Skeletal muscle tissue (tissue), 4 donors: Measurements from ENCODE around the gene GALNT8. TPM values are rescaled to one million over a fixed set of nuclear protein-coding genes. Genes with fewer than 3 reads are reported as not detected.

Experiments
- H3K27ac ChIP-seq: one replicate; pipeline ENCODE4 v1.7.0; 2013; ENCODE audit warnings: mild to moderate bottlenecking, low read depth, low read length, inconsistent platforms
- H3K27me3 ChIP-seq, 3 donors: one replicate each; pipeline ENCODE4 v1.7.0; 2013; ENCODE audit warnings: low read length in 3 of 3; ENCODE audit not compliant: control insufficient read depth in 3 of 3, insufficient read depth in 3 of 3
- H3K36me3 ChIP-seq, 3 donors: one replicate each; pipeline ENCODE4 v1.7.0; 2013; ENCODE audit warnings: low read length in 3 of 3; ENCODE audit not compliant: control insufficient read depth in 3 of 3, insufficient read depth in 3 of 3
- H3K4me1 ChIP-seq, 3 donors: one replicate each; pipeline ENCODE4 v1.7.0; 2013; ENCODE audit warnings: low read length in 3 of 3, mild to moderate bottlenecking in 3 of 3; ENCODE audit not compliant: control insufficient read depth in 3 of 3, insufficient read depth in 3 of 3
- H3K4me3 ChIP-seq, 3 donors: one replicate each; pipeline ENCODE4 v1.7.0; 2013; ENCODE audit warnings: low read length in 3 of 3
- H3K9ac ChIP-seq, 3 donors: one replicate each; pipeline ENCODE4 v1.7.0; 2013; ENCODE audit warnings: low read length in 3 of 3, mild to moderate bottlenecking in 3 of 3, moderate library complexity in 2 of 3, low read depth in 1 of 3
- H3K9me3 ChIP-seq, 3 donors: one replicate each; pipeline ENCODE4 v1.7.0; 2013; ENCODE audit warnings: low read length in 3 of 3; ENCODE audit not compliant: control insufficient read depth in 3 of 3
- total RNA-seq: library from RNA; depleted of rRNA; stranded (reverse); fragments of >200 nt; gene quantifications from one replicate; pipeline ENCODE4 v1.2.3, GENCODE V29; 2014
- donor health status: Osteomylitis.

The GALNT8 gene
- total RNA-seq, result 5.2 TPM

DNA sequence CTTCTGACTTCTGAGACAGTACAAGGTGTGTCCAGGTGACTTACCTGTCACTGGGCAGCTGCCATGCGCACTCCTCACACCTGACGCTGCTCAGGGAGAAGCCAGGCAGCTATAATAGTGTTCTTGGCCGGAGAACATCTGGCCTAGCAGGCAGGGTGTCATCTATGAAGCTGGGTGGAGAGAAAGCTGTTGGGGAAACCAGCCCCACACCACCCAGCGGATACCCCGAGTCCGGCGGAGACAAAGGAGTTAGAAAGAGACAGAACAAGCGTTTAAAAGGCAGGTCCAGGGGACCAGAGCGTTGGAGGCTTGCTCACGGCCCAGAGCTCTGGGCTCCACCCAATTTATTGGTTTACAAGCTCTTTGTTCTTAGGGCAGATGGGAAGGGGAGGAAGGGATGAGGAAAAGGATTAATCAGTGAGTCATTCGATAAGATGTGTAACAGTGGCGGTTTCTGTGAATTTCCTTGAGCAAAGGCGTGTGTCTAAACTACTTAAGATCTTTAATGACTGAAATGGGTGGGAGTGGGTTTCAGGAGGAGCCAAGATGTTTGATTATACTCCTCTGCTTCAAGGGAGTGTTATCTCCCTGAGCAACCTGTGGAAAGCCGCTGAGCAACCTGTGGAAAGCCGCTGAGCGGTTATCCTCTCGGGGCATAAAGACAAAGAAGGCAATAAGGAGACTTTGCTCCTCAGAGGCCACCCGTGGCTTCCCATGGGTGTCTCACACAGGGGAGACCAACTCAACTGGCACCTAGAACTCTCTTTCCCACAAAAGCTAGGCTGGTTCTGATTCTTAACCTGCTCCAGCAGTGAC lies at the start of gene GALNT8:
Gene GALNT8, plus strand, starts transcription at position 580 of the 816 bp plus-strand sequence. CDS start 278 bp downstream, outside the sequence.
- Histone ChIP-seq H3K4me1 (no peaks in the 10 kb centered on the region), H3K27ac (no peak within 1 kb of the TSS), H3K9ac (no peak within 1 kb of the TSS), H3K9me3 (no peaks in the 10 kb centered on the region), H3K27me3 (peaks cover 0 to 9% (median 7%) of the 10 kb centered on the region in 3 donors), H3K4me3 (no peak within 1 kb of the TSS), H3K36me3 (no peaks in the 10 kb centered on the region)

DNA sequence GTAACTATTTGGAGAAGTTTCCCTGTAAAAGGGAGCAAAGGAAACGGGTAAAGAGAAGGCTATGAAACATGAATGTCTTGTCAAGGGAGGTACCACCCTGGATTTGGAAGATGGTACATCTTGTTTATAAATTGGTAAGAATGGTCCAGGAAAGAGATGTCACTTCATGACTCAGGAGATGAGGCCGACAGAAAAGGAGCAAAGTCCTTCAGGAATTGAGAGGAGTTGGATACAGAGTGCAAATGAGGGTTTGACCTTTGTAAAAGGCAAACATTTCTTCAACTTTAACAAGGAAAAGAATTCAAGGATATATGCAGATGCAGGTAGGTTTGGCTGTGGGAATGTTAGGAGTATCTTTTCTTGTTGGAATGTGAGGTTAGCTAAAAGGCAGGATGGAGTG lies 40.5 kb upstream of the GALNT8 start:
- Histone ChIP-seq H3K4me3 (no peak overlapping the region), H3K27me3 (no peaks in the 10 kb centered on the region), H3K4me1 (no peaks in the 10 kb centered on the region), H3K9ac (no peak overlapping the region), H3K9me3 (no peaks in the 10 kb centered on the region), H3K27ac (no peak overlapping the region), H3K36me3 (peaks cover 17 to 30% (median 29%) of the 10 kb centered on the region in 3 donors)

- H3K36me3 ChIP-seq, result peaks cover 29 to 49% (median 48%) of the 10 kb centered on the region in 3 donors
- H3K4me3 ChIP-seq, result no peak overlapping the region
- no peaks in the 10 kb centered on the region for H3K4me1 ChIP-seq
- no peaks in the 10 kb centered on the region for H3K9me3 ChIP-seq
- H3K9ac ChIP-seq, result no peak overlapping the region
- H3K27me3 ChIP-seq, result no peaks in the 10 kb centered on the region
- H3K27ac ChIP-seq, result no peak overlapping the region
Observed at GRCh38 chr12:4681732-4682131, 38.5 kb upstream of the GALNT8 start.

DNA sequence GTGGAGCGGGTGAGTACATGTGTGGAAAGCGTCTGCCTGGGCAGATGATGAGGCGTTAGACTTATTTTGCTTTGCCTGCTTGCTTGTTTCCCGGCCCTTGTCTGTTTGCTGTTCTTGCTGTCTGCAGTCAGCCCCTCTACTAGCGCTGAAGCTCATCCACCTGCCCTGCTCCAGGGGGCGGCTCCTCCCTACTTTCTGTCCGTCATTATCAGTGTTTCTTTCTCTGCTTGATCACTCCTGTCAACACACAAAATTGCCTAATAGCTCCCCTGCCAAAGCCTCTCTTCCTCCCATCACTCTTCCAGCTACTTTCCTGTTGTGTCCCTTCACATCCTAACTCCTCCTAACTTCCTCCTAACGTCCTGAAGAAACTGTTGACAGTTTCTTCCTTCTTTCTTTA lies 34.9 kb upstream of the GALNT8 start:
- Histone ChIP-seq H3K4me1 (no peaks in the 10 kb centered on the region), H3K36me3 (peaks cover 40 to 73% (median 68%) of the 10 kb centered on the region in 3 donors), H3K27me3 (no peaks in the 10 kb centered on the region), H3K9ac (no peak overlapping the region), H3K27ac (no peak overlapping the region), H3K4me3 (no peak overlapping the region), H3K9me3 (no peaks in the 10 kb centered on the region)

- no peaks in the 10 kb centered on the region for H3K4me1 ChIP-seq
- no peak overlapping the region for H3K9ac ChIP-seq
- H3K9me3 ChIP-seq, result no peaks in the 10 kb centered on the region
- H3K27me3 ChIP-seq, result no peaks in the 10 kb centered on the region
- H3K27ac ChIP-seq, result no peak overlapping the region
- no peak overlapping the region for H3K4me3 ChIP-seq
- H3K36me3 ChIP-seq, result peaks cover 15 to 37% (median 28%) of the 10 kb centered on the region in 3 donors
Observed at GRCh38 chr12:4690760-4691159, 29.4 kb upstream of the GALNT8 start.

GRCh38 chr12:4700621-4701026 lies 19.6 kb upstream of the GALNT8 start:
- H3K9me3 ChIP-seq, result no peaks in the 10 kb centered on the region
- peak overlapping the region; percentile 55 for H3K27ac ChIP-seq
- H3K4me3 ChIP-seq, result no peak overlapping the region
- no peaks in the 10 kb centered on the region for H3K27me3 ChIP-seq
- peaks cover 0 to 2% (median 0%) of the 10 kb centered on the region in 3 donors for H3K36me3 ChIP-seq
- H3K9ac ChIP-seq, result no peak overlapping the region
- no peaks in the 10 kb centered on the region for H3K4me1 ChIP-seq

GRCh38 chr12:4701395-4702190 lies 18.6 kb upstream of the GALNT8 start:
- peaks cover 0 to 2% (median 0%) of the 10 kb centered on the region in 3 donors for H3K36me3 ChIP-seq
- no peak overlapping the region for H3K9ac ChIP-seq
- H3K27me3 ChIP-seq, result no peaks in the 10 kb centered on the region
- no peaks in the 10 kb centered on the region for H3K4me1 ChIP-seq
- H3K4me3 ChIP-seq, result no peak overlapping the region
- H3K9me3 ChIP-seq, result no peaks in the 10 kb centered on the region
- H3K27ac ChIP-seq, result peak overlapping the region; percentile 55

- no peaks in the 10 kb centered on the region for H3K27me3 ChIP-seq
- H3K9me3 ChIP-seq, result no peaks in the 10 kb centered on the region
- no peak overlapping the region for H3K4me3 ChIP-seq
Observed at GRCh38 chr12:4703676-4704075, 16.5 kb upstream of the GALNT8 start.

DNA sequence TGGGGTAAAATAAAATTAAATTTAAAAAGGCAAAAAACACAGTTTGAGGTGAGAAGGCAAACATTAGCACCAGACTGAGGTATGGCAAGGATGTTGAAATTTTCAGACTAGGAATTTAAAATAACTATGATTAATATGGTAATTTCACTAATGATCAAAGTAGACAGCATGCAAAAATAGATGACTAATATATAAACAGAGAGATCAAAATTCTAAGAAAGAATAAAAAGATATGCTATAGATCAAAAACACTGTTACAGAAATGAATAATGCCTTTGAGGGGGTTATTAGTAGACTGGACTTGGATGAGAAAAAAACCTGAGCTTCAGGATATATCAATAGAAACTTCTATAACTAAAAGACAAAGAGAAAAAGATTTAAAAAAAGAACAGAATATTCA lies 14.4 kb upstream of the GALNT8 start:
- Histone ChIP-seq H3K27me3 (no peaks in the 10 kb centered on the region), H3K9ac (no peak overlapping the region), H3K9me3 (no peaks in the 10 kb centered on the region), H3K4me1 (no peaks in the 10 kb centered on the region), H3K27ac (no peak overlapping the region), H3K36me3 (no peaks in the 10 kb centered on the region), H3K4me3 (no peak overlapping the region)

More at GRCh38 chr12:4703676-4704075, 16.5 kb upstream of the GALNT8 start:
- H3K36me3 ChIP-seq, result no peaks in the 10 kb centered on the region
- no peaks in the 10 kb centered on the region for H3K4me1 ChIP-seq
- H3K9ac ChIP-seq, result no peak overlapping the region
- H3K27ac ChIP-seq, result no peak overlapping the region

DNA sequence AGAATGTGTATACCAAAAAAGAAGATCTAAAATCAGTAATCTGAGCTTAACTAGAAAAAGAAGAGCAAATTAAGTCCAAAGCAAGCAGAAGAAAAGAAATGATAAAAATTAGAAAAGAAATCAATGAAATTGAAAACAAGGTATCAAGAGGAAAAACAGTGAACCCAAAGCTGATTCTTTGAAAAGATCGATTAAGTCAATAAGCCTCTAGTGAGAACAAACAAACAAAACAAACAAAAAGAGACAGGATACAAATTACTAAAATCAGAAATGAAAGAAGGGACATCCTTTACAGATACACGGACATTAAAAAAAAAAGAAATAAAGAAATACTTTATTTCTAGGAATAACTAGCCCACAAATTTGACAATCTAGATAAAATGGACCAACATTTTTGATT lies 12.9 kb upstream of the GALNT8 start:
- no peaks in the 10 kb centered on the region for H3K27me3 ChIP-seq
- H3K27ac ChIP-seq, result no peak overlapping the region
- H3K4me3 ChIP-seq, result no peak overlapping the region
- H3K9ac ChIP-seq, result no peak overlapping the region
- H3K36me3 ChIP-seq, result no peaks in the 10 kb centered on the region
- H3K4me1 ChIP-seq, result no peaks in the 10 kb centered on the region
- no peaks in the 10 kb centered on the region for H3K9me3 ChIP-seq
